Measurements from ENCODE around the gene CFD. TPM values are rescaled to one million over a fixed set of nuclear protein-coding genes. Genes with fewer than 3 reads are reported as not detected.
"Not testable (repeated sequence)": the region's sequence is repeated elsewhere in the genome, so short reads cannot be mapped to it uniquely, and the experiment has no call there.

Gene CFD
- total RNA-seq, 3 donors from 2014 or later: 43.1 to 209 (median 110) TPM

- H3K36me3 ChIP-seq (ENCODE audit: low read depth): no peaks in the 10 kb centered on the region
Observed at GRCh38 chr19:876089-876488, 16.6 kb downstream of the CFD start.

GRCh38 chr19:876780-877314, 17.4 kb downstream of the CFD start:
- intact Hi-C loops (cut with DNase I, micrococcal nuclease): no loop called here
- TF ChIP-seq CTCF (IDR thresholded peaks at IDR 0.05): no peak
- ATAC-seq (no peak), DNase-seq (no peak)
- H3K4me3 ChIP-seq: no peak overlapping the region
- H3K9me3 ChIP-seq: no peaks in the 10 kb centered on the region
- H3K36me3 ChIP-seq (ENCODE audit: low read depth): no peaks in the 10 kb centered on the region
- peaks cover 9% of the 10 kb centered on the region for H3K4me1 ChIP-seq (ENCODE audit: low read depth)

More at GRCh38 chr19:876089-876488, 16.6 kb downstream of the CFD start:
- Histone ChIP-seq H3K9me3 (no peaks in the 10 kb centered on the region), H3K4me1 (ENCODE audit: low read depth) (peaks cover 10% of the 10 kb centered on the region), H3K4me3 (no peak overlapping the region)
- DNase-seq (no peak), ATAC-seq (no peak)
- no peak for TF ChIP-seq CTCF (IDR thresholded peaks at IDR 0.05)
- intact Hi-C loops (cut with DNase I, micrococcal nuclease): no loop called here

- DNase-seq; H3K4me3 ChIP-seq; H3K36me3 ChIP-seq (ENCODE audit: low read depth); intact Hi-C loops (cut with DNase I, micrococcal nuclease); H3K4me1 ChIP-seq (ENCODE audit: low read depth); ATAC-seq; H3K9me3 ChIP-seq: not testable (repeated sequence)
Observed at GRCh38 chr19:877992-878660, 18.7 kb downstream of the CFD start.

GRCh38 chr19:878751-879561, 19.5 kb downstream of the CFD start:
- H3K4me1 ChIP-seq (ENCODE audit: low read depth); H3K9me3 ChIP-seq; intact Hi-C loops (cut with DNase I, micrococcal nuclease); DNase-seq; ATAC-seq; H3K4me3 ChIP-seq; H3K36me3 ChIP-seq (ENCODE audit: low read depth): not testable (repeated sequence)

- H3K4me1 ChIP-seq (ENCODE audit: low read depth): no peaks in the 10 kb centered on the region
- no peak for TF ChIP-seq CTCF (IDR thresholded peaks at IDR 0.05)
Observed at GRCh38 chr19:879711-880438, 20.4 kb downstream of the CFD start.

GRCh38 chr19:881385-882071, 22.1 kb downstream of the CFD start:
- intact Hi-C loops (cut with DNase I, micrococcal nuclease): no loop called here
- ATAC-seq: no peak
- H3K4me1 ChIP-seq (ENCODE audit: low read depth): no peaks in the 10 kb centered on the region
- no peak for DNase-seq
- no peak overlapping the region for H3K4me3 ChIP-seq
- H3K9me3 ChIP-seq: no peaks in the 10 kb centered on the region
- H3K36me3 ChIP-seq (ENCODE audit: low read depth): peaks cover 4% of the 10 kb centered on the region
- TF ChIP-seq CTCF (IDR thresholded peaks at IDR 0.05): no peak

More at GRCh38 chr19:879711-880438, 20.4 kb downstream of the CFD start:
- ATAC-seq: peak; percentile 45
- no peak overlapping the region for H3K4me3 ChIP-seq
- peaks cover 4% of the 10 kb centered on the region for H3K36me3 ChIP-seq (ENCODE audit: low read depth)
- intact Hi-C loops (cut with DNase I, micrococcal nuclease): no loop called here
- H3K9me3 ChIP-seq: no peaks in the 10 kb centered on the region
- peak in 1 of 3 donors; percentile 52 for DNase-seq
